ENCODE results near the gene TGIF2. TPM values are rescaled to one million over a fixed set of nuclear protein-coding genes. Genes with fewer than 3 reads are reported as not detected.
"Not testable (repeated sequence)": the region's sequence is repeated elsewhere in the genome, so short reads cannot be mapped to it uniquely, and the experiment has no call there.

Gene TGIF2
- total and polyA plus RNA-seq, 9 donors, result 18.0 to 31.1 (median 24.8) TPM

- Histone ChIP-seq H3K36me3 (ENCODE audit: control insufficient read depth, insufficient read depth, low read length) (no peaks in the 10 kb centered on the region), H3K9me3 (replicated peaks; ENCODE audit: control insufficient read depth, low read depth, low read length) (no peaks in the 10 kb centered on the region), H3K4me1 (ENCODE audit: control insufficient read depth, insufficient read depth, low read length) (no peaks in the 10 kb centered on the region), H3K27me3 (ENCODE audit: control insufficient read depth, insufficient read depth, low read length) (no peaks in the 10 kb centered on the region), H3K27ac (ENCODE audit: low read length) (no peak overlapping the region), H3K4me3 (ENCODE audit: low read length) (no peak overlapping the region)
- no peak for DNase-seq
- 66% methylated on average over 11 of the region's 14 CpGs for WGBS (ENCODE audit: insufficient coverage)
Measured at GRCh38 chr20:36632487-36633284, 59.3 kb downstream of the TGIF2 start.

GRCh38 chr20:36633285-36633772 is 59.9 kb downstream of the TGIF2 start:
- WGBS (ENCODE audit: insufficient coverage), result 100% methylated on average over 1 of the region's 9 CpGs
- no peak for DNase-seq

GRCh38 chr20:36634342-36634741 is 60.9 kb downstream of the TGIF2 start:
- H3K4me3 ChIP-seq (ENCODE audit: low read length), result no peak overlapping the region
- WGBS (ENCODE audit: insufficient coverage), result 90% methylated on average over 10 of the region's 11 CpGs
- no peak for DNase-seq
- no peaks in the 10 kb centered on the region for H3K9me3 ChIP-seq (replicated peaks; ENCODE audit: control insufficient read depth, low read depth, low read length)
- no peak overlapping the region for H3K27ac ChIP-seq (ENCODE audit: low read length)
- H3K27me3 ChIP-seq (ENCODE audit: control insufficient read depth, insufficient read depth, low read length), result no peaks in the 10 kb centered on the region
- no peaks in the 10 kb centered on the region for H3K4me1 ChIP-seq (ENCODE audit: control insufficient read depth, insufficient read depth, low read length)
- no peaks in the 10 kb centered on the region for H3K36me3 ChIP-seq (ENCODE audit: control insufficient read depth, insufficient read depth, low read length)

More at GRCh38 chr20:36633285-36633772, 59.9 kb downstream of the TGIF2 start:
- H3K36me3 ChIP-seq (ENCODE audit: control insufficient read depth, insufficient read depth, low read length), result no peaks in the 10 kb centered on the region
- H3K27me3 ChIP-seq (ENCODE audit: control insufficient read depth, insufficient read depth, low read length), result no peaks in the 10 kb centered on the region
- no peak overlapping the region for H3K4me3 ChIP-seq (ENCODE audit: low read length)
- no peaks in the 10 kb centered on the region for H3K4me1 ChIP-seq (ENCODE audit: control insufficient read depth, insufficient read depth, low read length)
- no peaks in the 10 kb centered on the region for H3K9me3 ChIP-seq (replicated peaks; ENCODE audit: control insufficient read depth, low read depth, low read length)
- H3K27ac ChIP-seq (ENCODE audit: low read length), result no peak overlapping the region

- not testable (repeated sequence) for H3K36me3 ChIP-seq (ENCODE audit: control insufficient read depth, insufficient read depth, low read length)
- 87% methylated on average over 7 of the region's 12 CpGs for WGBS (ENCODE audit: insufficient coverage)
Measured at GRCh38 chr20:36638876-36639400, 65.5 kb downstream of the TGIF2 start.

GRCh38 chr20:36641506-36641843 is 68.1 kb downstream of the TGIF2 start:
- H3K4me1 ChIP-seq (ENCODE audit: control insufficient read depth, insufficient read depth, low read length), result no peaks in the 10 kb centered on the region
- 83% methylated on average over 2 of the region's 3 CpGs for WGBS (ENCODE audit: insufficient coverage)
- no peak overlapping the region for H3K27ac ChIP-seq (ENCODE audit: low read length)
- no peaks in the 10 kb centered on the region for H3K9me3 ChIP-seq (replicated peaks; ENCODE audit: control insufficient read depth, low read depth, low read length)
- no peaks in the 10 kb centered on the region for H3K27me3 ChIP-seq (ENCODE audit: control insufficient read depth, insufficient read depth, low read length)
- no peak overlapping the region for H3K4me3 ChIP-seq (ENCODE audit: low read length)
- no peak for DNase-seq
- no peaks in the 10 kb centered on the region for H3K36me3 ChIP-seq (ENCODE audit: control insufficient read depth, insufficient read depth, low read length)

More at GRCh38 chr20:36638876-36639400, 65.5 kb downstream of the TGIF2 start:
- DNase-seq; H3K27me3 ChIP-seq (ENCODE audit: control insufficient read depth, insufficient read depth, low read length); H3K4me3 ChIP-seq (ENCODE audit: low read length); H3K9me3 ChIP-seq (replicated peaks; ENCODE audit: control insufficient read depth, low read depth, low read length); H3K27ac ChIP-seq (ENCODE audit: low read length); H3K4me1 ChIP-seq (ENCODE audit: control insufficient read depth, insufficient read depth, low read length): not testable (repeated sequence)

- H3K27ac ChIP-seq (ENCODE audit: low read length), result no peak overlapping the region
- DNase-seq, result no peak
- H3K4me3 ChIP-seq (ENCODE audit: low read length), result no peak overlapping the region
- no peaks in the 10 kb centered on the region for H3K27me3 ChIP-seq (ENCODE audit: control insufficient read depth, insufficient read depth, low read length)
- no peaks in the 10 kb centered on the region for H3K9me3 ChIP-seq (replicated peaks; ENCODE audit: control insufficient read depth, low read depth, low read length)
- H3K36me3 ChIP-seq (ENCODE audit: control insufficient read depth, insufficient read depth, low read length), result no peaks in the 10 kb centered on the region
- no peaks in the 10 kb centered on the region for H3K4me1 ChIP-seq (ENCODE audit: control insufficient read depth, insufficient read depth, low read length)
- WGBS (ENCODE audit: insufficient coverage), result 92% methylated on average over 2 of the region's 6 CpGs
Measured at GRCh38 chr20:36642136-36642535, 68.7 kb downstream of the TGIF2 start.

Other genes with a start within 250 kb of the TGIF2 start
- gene MYL9, start 32.1 kb upstream of the TGIF2 start, total RNA-seq, result 162 TPM
- gene MYL9, start 32.1 kb upstream of the TGIF2 start, polyA plus RNA-seq (ENCODE audit: insufficient read depth in 1 of 8, insufficient read length in 8 of 8, low replicate concordance in 1 of 8), result 100 to 1,000 TPM; 311 to 621 (median 478) TPM
- 43.8 TPM for gene RAB5IF, start 32.2 kb downstream of the TGIF2 start, total RNA-seq
- gene RAB5IF, start 32.2 kb downstream of the TGIF2 start, polyA plus RNA-seq (ENCODE audit: insufficient read depth in 1 of 8, insufficient read length in 8 of 8, low replicate concordance in 1 of 8), result 10 to 100 TPM; 38.7 to 52.3 (median 45.6) TPM
- gene SLA2, start 72.6 kb downstream of the TGIF2 start, total RNA-seq, result 0.09 TPM
- gene SLA2, start 72.6 kb downstream of the TGIF2 start, polyA plus RNA-seq (ENCODE audit: insufficient read depth in 1 of 8, insufficient read length in 8 of 8, low replicate concordance in 1 of 8), result under 1 TPM; 0.16 to 0.37 (median 0.28) TPM
- gene NDRG3, start 172.5 kb downstream of the TGIF2 start, total RNA-seq, result 16.8 TPM
- 10 to 100 TPM; 15.0 to 22.3 (median 16.7) TPM for gene NDRG3, start 172.5 kb downstream of the TGIF2 start, polyA plus RNA-seq (ENCODE audit: insufficient read depth in 1 of 8, insufficient read length in 8 of 8, low replicate concordance in 1 of 8)
- 12.1 TPM for gene DSN1, start 200.2 kb downstream of the TGIF2 start, total RNA-seq
- gene DSN1, start 200.2 kb downstream of the TGIF2 start, polyA plus RNA-seq (ENCODE audit: insufficient read depth in 1 of 8, insufficient read length in 8 of 8, low replicate concordance in 1 of 8), result 10 to 100 TPM in 7 of 8 donors, 1 to 10 TPM in 1; 7.6 to 14.5 (median 10.6) TPM